Measurements from ENCODE around the gene ZFYVE28.

- no peak for TF ChIP-seq CTCF (conservative IDR thresholded peaks at IDR 0.05)
- no peak for TF ChIP-seq EZH2 (IDR thresholded peaks at IDR 0.05; ENCODE audit: low read depth)
Measured at GRCh38 chr4:2318885-2319284, 99.6 kb downstream of the ZFYVE28 start.
